Calu3 (cell line): ENCODE results near the gene CYP4F3. TPM values are rescaled to one million over a fixed set of nuclear protein-coding genes. Genes with fewer than 3 reads are reported as not detected.

Experiments
- BruUV-seq: library from RNA; stranded (reverse); fragments of 400-500 nt; replicated peaks from 2 replicates; lab custom pipeline; 2021; lab: Mats Ljungman, UMichigan
- CTCF ChIA-PET: fragments of 300-600 bp; sonication (Branson Sonifier 250); formaldehyde crosslinking; loops from one replicate; lab custom pipeline; 2022; ENCODE audit warnings: antibody characterized with exemption; lab: Charles Lee
- DNase-seq: peaks from one replicate; pipeline ENCODE4 v3.0.0; 2022
- H3K27ac Mint-ChIP-seq: one replicate; pipeline ENCODE4 v1.8.0; 2022; ENCODE audit warnings: mixed read lengths; ENCODE audit not compliant: unreplicated experiment
- H3K27me3 Mint-ChIP-seq: one replicate; pipeline ENCODE4 v1.8.0; 2022; ENCODE audit warnings: mixed read lengths; ENCODE audit not compliant: unreplicated experiment
- H3K36me3 Mint-ChIP-seq: one replicate; pipeline ENCODE4 v1.8.0; 2022; ENCODE audit warnings: mild to moderate bottlenecking, moderate library complexity, mixed read lengths; ENCODE audit not compliant: insufficient read depth, unreplicated experiment
- H3K4me1 Mint-ChIP-seq: one replicate; pipeline ENCODE4 v1.8.0; 2022; ENCODE audit warnings: mild to moderate bottlenecking, low read depth, mixed read lengths; ENCODE audit not compliant: unreplicated experiment
- H3K4me3 Mint-ChIP-seq: one replicate; pipeline ENCODE4 v1.8.0; 2022; ENCODE audit warnings: mild to moderate bottlenecking, low read depth, moderate library complexity, mixed read lengths; ENCODE audit not compliant: unreplicated experiment
- H3K9me3 Mint-ChIP-seq: one replicate; pipeline ENCODE4 v1.8.0; 2022; ENCODE audit warnings: low read depth, mixed read lengths; ENCODE audit not compliant: unreplicated experiment
- CTCF ChIP-seq: fragments of 200-600 bp; IDR thresholded peaks from one replicate; pipeline ENCODE4 v1.8.0; 2022; ENCODE audit warnings: antibody characterized with exemption; ENCODE audit not compliant: unreplicated experiment
- intact Hi-C: fragments of 100-400 bp; cut with micrococcal nuclease; formaldehyde crosslinking; loops from one replicate; pipeline ENCODE4 v1.10.0; 2022; ENCODE audit not compliant: unreplicated experiment
- total RNA-seq: library from RNA; stranded (reverse); gene quantifications from 2 replicates; pipeline ENCODE4 v1.2.3, GENCODE V29; 2022

CYP4F3 gene
- total RNA-seq, 1 experiment from 2014 or later, result 6.9 TPM

DNA sequence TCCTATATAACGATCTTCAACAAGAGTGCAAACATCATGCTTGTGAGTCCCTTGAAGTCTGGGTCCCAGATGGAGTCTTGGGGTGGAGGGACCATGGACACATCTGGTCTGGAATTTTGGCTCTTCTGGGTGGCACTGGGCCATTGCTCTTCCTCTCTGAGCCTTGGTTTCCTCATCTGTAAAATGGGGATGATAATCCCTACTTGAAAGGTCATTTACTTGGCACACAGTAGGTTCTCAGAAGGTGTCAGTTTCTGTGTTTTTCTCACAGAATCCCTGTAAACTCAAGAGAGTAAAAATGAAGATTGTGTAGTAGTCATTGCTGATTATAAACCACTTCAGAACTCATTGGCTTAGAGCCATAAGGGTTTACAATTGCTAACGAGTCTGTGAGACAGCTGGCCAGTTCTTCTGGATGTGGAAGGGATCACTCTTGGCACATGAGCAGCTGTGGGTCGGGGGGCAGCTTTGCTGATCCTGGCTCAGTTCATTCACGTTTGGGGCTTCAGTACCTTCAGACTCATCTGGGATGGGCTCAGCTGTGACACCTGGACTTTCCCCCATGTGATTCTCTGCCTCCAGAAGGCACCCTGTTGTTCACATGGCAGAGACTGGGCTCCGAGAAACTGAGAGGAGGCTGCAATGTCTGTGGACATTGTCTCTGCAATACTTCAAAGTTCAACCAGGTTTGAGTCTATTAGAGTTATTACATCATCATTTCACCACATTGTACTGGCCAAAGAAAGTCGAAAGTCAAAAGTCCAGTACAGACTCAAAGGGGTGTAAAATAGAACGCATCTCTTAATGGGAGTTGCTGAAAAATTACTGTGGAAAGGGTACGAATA, 40.0 kb downstream of the CYP4F3 start:
- no peak for TF ChIP-seq CTCF
- BruUV-seq, result no TSS peak
- Mint-ChIP-seq H3K36me3 (no peaks in the 10 kb centered on the region), H3K4me1 (no peaks in the 10 kb centered on the region), H3K27ac (no peak overlapping the region), H3K4me3 (no peak overlapping the region), H3K27me3 (peaks cover 19% of the 10 kb centered on the region), H3K9me3 (peaks cover 6% of the 10 kb centered on the region)
- CTCF ChIA-PET, result no interaction called here
- intact Hi-C loops, result no loop called here
- DNase-seq, result no peak

GRCh38 chr19:15683411-15683810, 42.7 kb downstream of the CYP4F3 start:
- intact Hi-C loops, result no loop called here
- DNase-seq, result no peak
- no peak overlapping the region for H3K27ac Mint-ChIP-seq
- no peaks in the 10 kb centered on the region for H3K36me3 Mint-ChIP-seq
- no TSS peak for BruUV-seq
- CTCF ChIA-PET, result interaction anchor here (1.1 kb wide), 1 partner anchor 19 kb away, joined by 3 read pairs; no protein-coding TSS in a partner anchor
- H3K9me3 Mint-ChIP-seq, result no peaks in the 10 kb centered on the region
- peaks cover 1% of the 10 kb centered on the region for H3K27me3 Mint-ChIP-seq
- H3K4me1 Mint-ChIP-seq, result no peaks in the 10 kb centered on the region
- TF ChIP-seq CTCF, result no peak
- H3K4me3 Mint-ChIP-seq, result no peak overlapping the region

DNA sequence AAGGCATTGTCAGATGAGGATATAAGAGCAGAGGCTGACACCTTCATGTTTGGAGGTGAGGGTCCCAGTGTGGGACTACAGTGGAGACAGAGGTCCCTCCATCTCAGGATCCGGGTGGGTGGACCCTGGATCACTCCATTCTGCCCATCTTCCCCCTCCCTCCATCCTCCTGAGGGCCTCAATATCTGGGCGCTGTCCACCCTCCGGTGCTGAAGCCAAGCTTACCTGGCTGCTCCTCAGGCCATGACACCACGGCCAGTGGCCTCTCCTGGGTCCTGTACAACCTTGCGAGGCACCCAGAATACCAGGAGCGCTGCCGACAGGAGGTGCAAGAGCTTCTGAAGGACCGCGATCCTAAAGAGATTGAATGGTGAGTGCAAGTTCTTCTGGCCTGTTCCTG, 44.1 kb downstream of the CYP4F3 start:
- Mint-ChIP-seq H3K9me3 (no peaks in the 10 kb centered on the region), H3K4me1 (no peaks in the 10 kb centered on the region), H3K27me3 (no peaks in the 10 kb centered on the region), H3K36me3 (no peaks in the 10 kb centered on the region), H3K27ac (no peak overlapping the region), H3K4me3 (no peak overlapping the region)
- intact Hi-C loops, result no loop called here
- CTCF ChIA-PET, result no interaction called here
- peak; percentile 6 for DNase-seq
- no peak for TF ChIP-seq CTCF
- BruUV-seq, result no TSS peak

- no peaks in the 10 kb centered on the region for H3K27me3 Mint-ChIP-seq
- no peak overlapping the region for H3K27ac Mint-ChIP-seq
- H3K9me3 Mint-ChIP-seq, result no peaks in the 10 kb centered on the region
- no TSS peak for BruUV-seq
- no peak for TF ChIP-seq CTCF
- no peaks in the 10 kb centered on the region for H3K4me1 Mint-ChIP-seq
- H3K36me3 Mint-ChIP-seq, result no peaks in the 10 kb centered on the region
- H3K4me3 Mint-ChIP-seq, result no peak overlapping the region
- CTCF ChIA-PET, result no interaction called here
- intact Hi-C loops, result no loop called here
- DNase-seq, result no peak
Measured at GRCh38 chr19:15696654-15697194, 56.0 kb downstream of the CYP4F3 start.
